Activated naive CD8-positive, alpha-beta T cell treated with anti-CD3 and anti-CD28 coated beads, Interleukin-2, amount 50 U/mL, for 24 hours (primary cell): ENCODE measurements around the gene RTL9.

Experiments
- ATAC-seq: fragments of 150-1000 bp; cut with Tn5 transposase; one replicate; pipeline ENCODE4 v1.10.0; 2021
- DNase-seq: peaks from one replicate; pipeline ENCODE4 v3.0.0; 2021
- H3K27ac Mint-ChIP-seq: one replicate; pipeline ENCODE4 v1.8.0; 2021; ENCODE audit warnings: mild to moderate bottlenecking, mixed read lengths
- H3K27me3 Mint-ChIP-seq: one replicate; pipeline ENCODE4 v1.8.0; 2021; ENCODE audit warnings: mixed read lengths
- H3K36me3 Mint-ChIP-seq: one replicate; pipeline ENCODE4 v1.8.0; 2021; ENCODE audit warnings: low read depth, mixed read lengths
- H3K4me1 Mint-ChIP-seq: one replicate; pipeline ENCODE4 v1.8.0; 2021; ENCODE audit warnings: mixed read lengths
- H3K4me3 Mint-ChIP-seq: one replicate; pipeline ENCODE4 v1.8.0; 2021; ENCODE audit warnings: mild to moderate bottlenecking, moderate library complexity, mixed read lengths
- H3K9me3 Mint-ChIP-seq: one replicate; pipeline ENCODE4 v1.8.0; 2021; ENCODE audit warnings: mixed read lengths

RTL9 gene

DNA sequence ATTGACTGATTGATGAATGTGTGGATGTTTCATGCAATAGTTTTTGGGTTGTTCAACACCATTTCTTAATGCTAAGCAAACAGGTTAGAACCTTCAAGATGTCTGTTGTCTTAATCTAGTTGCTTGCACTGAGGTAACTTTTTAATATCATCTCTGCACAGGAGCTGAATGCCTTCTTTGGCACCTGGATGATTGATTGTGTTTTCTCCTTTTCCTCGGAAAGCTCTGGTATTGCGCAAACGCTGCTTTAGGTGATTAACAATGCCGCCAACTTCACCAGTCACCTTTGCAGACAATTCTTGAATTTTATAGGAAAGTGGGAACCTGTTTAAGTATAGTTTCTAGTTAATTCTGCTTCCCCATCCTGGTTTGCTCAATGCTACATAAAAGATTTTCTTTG is 48.2 kb downstream of the RTL9 start:
- Mint-ChIP-seq H3K4me1 (peaks cover 10% of the 10 kb centered on the region), H3K27ac (no peak overlapping the region), H3K9me3 (no peaks in the 10 kb centered on the region), H3K36me3 (no peaks in the 10 kb centered on the region), H3K4me3 (no peak overlapping the region), H3K27me3 (no peaks in the 10 kb centered on the region)
- ATAC-seq (no peak), DNase-seq (no peak)

DNA sequence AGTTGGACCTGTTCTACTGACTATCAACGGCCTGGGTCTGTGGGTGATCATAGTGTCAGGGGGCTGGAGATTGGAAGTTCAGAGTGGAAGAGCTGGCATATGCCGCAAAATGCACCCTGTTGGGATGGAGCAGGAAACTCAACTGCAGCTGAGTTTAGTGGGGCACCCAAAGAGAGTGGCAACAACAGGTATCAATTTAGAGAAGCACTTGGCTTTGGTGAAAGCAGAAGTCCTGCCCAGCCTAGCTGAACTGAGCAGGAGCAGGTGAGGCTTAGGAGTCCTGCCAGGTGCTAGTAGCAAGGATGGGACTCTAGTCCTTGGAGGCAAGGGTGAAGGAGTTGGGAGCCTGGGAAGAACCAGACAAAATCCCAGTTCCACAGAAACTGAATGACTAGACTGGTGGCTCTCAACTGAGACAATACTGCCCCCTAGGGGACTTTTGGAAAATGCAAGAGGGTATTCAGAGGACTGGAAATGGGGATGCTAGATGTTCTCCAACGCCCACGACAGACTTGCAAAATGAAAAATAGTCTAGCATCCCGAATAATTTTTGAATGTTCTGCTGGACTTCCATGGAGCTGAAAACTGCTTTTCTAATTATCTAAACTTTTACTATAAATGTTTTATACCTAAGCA is 49.4 kb downstream of the RTL9 start:
- no peak for ATAC-seq
- no peak overlapping the region for H3K27ac Mint-ChIP-seq
- peaks cover under 1% of the 10 kb centered on the region for H3K27me3 Mint-ChIP-seq

More for the DNA sequence above, 49.4 kb downstream of the RTL9 start:
- Mint-ChIP-seq H3K36me3 (no peaks in the 10 kb centered on the region), H3K9me3 (no peaks in the 10 kb centered on the region), H3K4me1 (peaks cover 8% of the 10 kb centered on the region), H3K4me3 (no peak overlapping the region)
- peak; percentile 31 for DNase-seq
